Measurements from ENCODE around the gene C2orf49.

- TF ChIP-seq EZH2 (IDR thresholded peaks at IDR 0.05; ENCODE audit: borderline replicate concordance, low read depth, low read length) (no peak), RFX5 (IDR thresholded peaks at IDR 0.05; ENCODE audit: low read depth, low read length) (no peak), SOX6 (IDR thresholded peaks at IDR 0.05) (no peak), CTCF (IDR thresholded peaks at IDR 0.05 in 2 of 3, conservative IDR thresholded peaks at IDR 0.05 in 1 of 3; ENCODE audit: insufficient read depth in 2 of 3, low read depth in 1 of 3, low read length in 3 of 3) (no peak), NFYB (IDR thresholded peaks at IDR 0.05; ENCODE audit: extremely low read depth, insufficient read length) (no peak)
Observed at GRCh38 chr2:105288133-105288532, 49.2 kb upstream of the C2orf49 start.

Measured in K562 (cell line).